ENCODE measurements around the gene PITPNC1. TPM values are rescaled to one million over a fixed set of nuclear protein-coding genes. Genes with fewer than 3 reads are reported as not detected.

Gene PITPNC1
- total and polyA plus RNA-seq, 2 donors (not counting 3 experiments of a cell fraction or from before 2014, with no cell fraction given), result 2.4 to 9.6 TPM

GRCh38 chr17:67477687-67478086, 100.6 kb downstream of the PITPNC1 start:
- Histone ChIP-seq H3K9me3 (replicated peaks; ENCODE audit: control insufficient read depth, insufficient read depth, low read length) (no peaks in the 10 kb centered on the region), H3K27ac (ENCODE audit: insufficient read depth, low read depth, low read length) (no peak overlapping the region), H2AFZ (ENCODE audit: low read depth, low read length) (no peak overlapping the region), H3K27me3 (ENCODE audit: control insufficient read depth in 2 of 2, insufficient read depth in 2 of 2, low read length in 2 of 2) (peaks cover 0 to 2% of the 10 kb centered on the region in 2 experiments), H3K9ac (replicated peaks; ENCODE audit: extremely low read depth, insufficient read depth, low read length) (no peak overlapping the region), H3K79me2 (ENCODE audit: control insufficient read depth, insufficient read depth, low read length) (no peaks in the 10 kb centered on the region), H3K4me1 (ENCODE audit: control insufficient read depth, extremely low read depth, insufficient read depth, low read length) (peaks cover 18% of the 10 kb centered on the region), H3K4me2 (ENCODE audit: insufficient read depth, low read length) (no peak overlapping the region), H4K20me1 (replicated peaks; ENCODE audit: control insufficient read depth, extremely low read depth, insufficient read depth, low read length) (no peaks in the 10 kb centered on the region), H3K9me1 (replicated peaks; ENCODE audit: control insufficient read depth, extremely low read depth, insufficient read depth, low read length) (no peaks in the 10 kb centered on the region), H3K4me3 (replicated peaks in 1 of 3; ENCODE audit: insufficient read depth in 1 of 3, low read depth in 1 of 3, low read length in 3 of 3) (no peak overlapping the region), H3K36me3 (ENCODE audit: control insufficient read depth in 2 of 2, extremely low read depth in 1 of 2, insufficient read depth in 2 of 2, low read length in 2 of 2) (no peaks in the 10 kb centered on the region)
- TF ChIP-seq MYC (IDR thresholded peaks at IDR 0.05; ENCODE audit: low read depth, low read length) (no peak), POLR2A (IDR thresholded peaks at IDR 0.05; ENCODE audit: low read depth, low read length) (no peak)
- FAIRE-seq (no peak), DNase-seq (ENCODE audit: low read depth, low spot score) (no peak)
- BruUV-seq (replicated peaks), result no TSS peak
- intact Hi-C loops (cut with micrococcal nuclease) (loop anchor here (5.0 kb wide), 1 partner anchor 70 kb away; no protein-coding TSS in a partner anchor), dilution Hi-C loops (cut with MboI; ENCODE audit: extremely low pct_ligation_motif_present, low sequenced_read_pairs) (no loop called here)
- ChIA-PET CTCF (interaction anchor here (4.2 to 8.7 kb wide), 2 partner anchors 90 to 102 kb away, joined by 131 to 295 read pairs; partner anchors contain the start of gene PITPNC1), POLR2A (no interaction called here)

GRCh38 chr17:67478401-67479041, 101.4 kb downstream of the PITPNC1 start:
- BruUV-seq (replicated peaks), result no TSS peak
- TF ChIP-seq JUN (IDR thresholded peaks at IDR 0.05; ENCODE audit: borderline replicate concordance, insufficient read depth, insufficient read length, low read depth) (no peak), CTCF (IDR thresholded peaks at IDR 0.05; ENCODE audit: extremely low read depth in 1 of 2, insufficient read depth in 1 of 2, low read depth in 1 of 2, low read length in 2 of 2) (no peak)
- Histone ChIP-seq H3K9me3 (replicated peaks; ENCODE audit: control insufficient read depth, insufficient read depth, low read length) (no peaks in the 10 kb centered on the region), H3K79me2 (ENCODE audit: control insufficient read depth, insufficient read depth, low read length) (no peaks in the 10 kb centered on the region), H2AFZ (ENCODE audit: low read depth, low read length) (no peak overlapping the region), H4K20me1 (replicated peaks; ENCODE audit: control insufficient read depth, extremely low read depth, insufficient read depth, low read length) (no peaks in the 10 kb centered on the region), H3K4me3 (replicated peaks in 1 of 3; ENCODE audit: insufficient read depth in 1 of 3, low read depth in 1 of 3, low read length in 3 of 3) (no peak overlapping the region), H3K9me1 (replicated peaks; ENCODE audit: control insufficient read depth, extremely low read depth, insufficient read depth, low read length) (no peaks in the 10 kb centered on the region), H3K4me2 (ENCODE audit: insufficient read depth, low read length) (no peak overlapping the region), H3K36me3 (ENCODE audit: control insufficient read depth in 2 of 2, extremely low read depth in 1 of 2, insufficient read depth in 2 of 2, low read length in 2 of 2) (no peaks in the 10 kb centered on the region), H3K27me3 (ENCODE audit: control insufficient read depth in 2 of 2, insufficient read depth in 2 of 2, low read length in 2 of 2) (peaks cover 0 to 2% of the 10 kb centered on the region in 2 experiments), H3K4me1 (ENCODE audit: control insufficient read depth, extremely low read depth, insufficient read depth, low read length) (peaks cover 18% of the 10 kb centered on the region), H3K27ac (ENCODE audit: insufficient read depth, low read depth, low read length) (no peak overlapping the region), H3K9ac (replicated peaks; ENCODE audit: extremely low read depth, insufficient read depth, low read length) (no peak overlapping the region)
- FAIRE-seq (no peak), DNase-seq (ENCODE audit: low read depth, low spot score) (no peak)
- dilution Hi-C loops (cut with MboI; ENCODE audit: extremely low pct_ligation_motif_present, low sequenced_read_pairs), result no loop called here
- CTCF ChIA-PET, result interaction anchor here (4.2 to 8.7 kb wide), 2 partner anchors 91 to 102 kb away, joined by 131 to 295 read pairs; partner anchors contain the start of gene PITPNC1
- intact Hi-C loops (cut with micrococcal nuclease), result loop anchor here (5.0 kb wide), 1 partner anchor 69 kb away; no protein-coding TSS in a partner anchor
- POLR2A ChIA-PET, result no interaction called here

Data from endothelial cell of umbilical vein (primary cell).